NT2/D1 (cell line): ENCODE data around the gene RP9.

Experiments used
- SUZ12 ChIP-seq: IDR thresholded peaks from 2 replicates; pipeline ENCODE4 v1.6.1; 2011; ENCODE audit not compliant: insufficient read length, insufficient read depth; ENCODE audit errors: extremely low read depth
- YY1 ChIP-seq: IDR thresholded peaks from 2 replicates; pipeline ENCODE4 v1.6.1; 2011; ENCODE audit not compliant: insufficient read length, insufficient read depth
- ZNF274 ChIP-seq: IDR thresholded peaks from 2 replicates; pipeline ENCODE4 v1.6.1; 2011; ENCODE audit warnings: mild to moderate bottlenecking, low read depth, low read length

DNA sequence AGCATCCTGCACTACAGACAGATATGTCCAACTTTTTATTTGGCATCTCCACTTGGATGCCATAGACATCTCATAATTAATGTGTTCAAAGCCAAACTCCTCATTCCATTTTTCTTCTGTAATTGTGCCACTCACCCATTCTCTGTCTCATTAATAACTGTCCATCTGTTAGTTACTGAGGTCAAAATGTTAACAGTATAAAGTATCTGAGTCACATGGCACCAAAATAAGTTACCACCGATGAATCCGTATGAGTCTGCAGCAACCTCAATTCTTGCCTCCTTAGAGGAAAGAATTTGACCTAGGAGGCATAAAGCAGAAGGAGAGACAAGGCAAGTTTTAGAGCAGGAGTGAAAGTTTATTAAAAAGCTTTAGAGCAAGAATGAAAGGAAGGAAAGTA lies 30.1 kb downstream of the RP9 start:
- no peak for TF ChIP-seq YY1
- TF ChIP-seq SUZ12 = no peak
- TF ChIP-seq ZNF274 = no peak
